ENCODE measurements around the gene LAMA2. TPM values are rescaled to one million over a fixed set of nuclear protein-coding genes. Genes with fewer than 3 reads are reported as not detected.

The LAMA2 gene
- total and polyA plus RNA-seq, 3 donors from 2014 or later: 25.9 to 94.8 (median 56.0) TPM

DNA sequence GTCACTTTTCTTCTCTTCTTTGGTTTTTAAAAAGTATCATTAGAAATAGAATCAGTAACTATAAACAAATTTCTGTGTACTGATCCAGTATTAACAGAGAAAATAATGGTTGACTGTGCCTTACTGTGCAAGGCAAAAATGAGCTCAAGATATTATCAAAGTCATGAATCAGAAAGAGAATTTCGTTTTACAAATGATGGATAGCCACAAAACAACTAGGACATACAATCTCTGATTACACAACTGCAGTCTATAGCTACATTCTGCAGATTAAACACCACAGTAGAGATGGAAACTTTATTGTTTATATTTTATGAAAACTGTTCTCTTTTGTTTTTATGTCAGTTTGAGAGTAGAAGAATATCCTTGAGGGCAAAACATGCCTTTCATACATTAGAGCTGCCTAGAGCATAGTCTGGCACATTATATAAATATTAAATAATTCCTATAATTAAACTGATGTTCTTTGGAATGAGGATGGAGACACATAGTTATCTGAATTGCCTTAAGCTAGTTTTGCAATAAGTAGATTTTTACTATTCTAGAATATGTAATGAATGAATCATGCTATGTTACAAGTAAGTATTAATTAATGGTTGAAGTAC is 333.1 kb downstream of the LAMA2 start:
- Histone ChIP-seq H3K36me3 (ENCODE audit: low read depth, missing control alignments) (no peaks in the 10 kb centered on the region), H3K9me3 (no peaks in the 10 kb centered on the region), H3K27me3 (no peaks in the 10 kb centered on the region), H3K27ac (no peak overlapping the region), H3K4me3 (no peak overlapping the region), H3K4me1 (no peaks in the 10 kb centered on the region)
- TF ChIP-seq CTCF (IDR thresholded peaks at IDR 0.05) (no peak), POLR2A (IDR thresholded peaks at IDR 0.05) (no peak)
- DNase-seq: no peak
- intact Hi-C loops (cut with DNase I; ENCODE audit: low total_unique reads): no loop called here
- 61 to 62% methylated on average over 1 of the region's 1 CpG for WGBS, 2 donors

- no peaks in the 10 kb centered on the region for H3K4me1 ChIP-seq
Measured at GRCh38 chr6:129217701-129218100, 334.8 kb downstream of the LAMA2 start.

GRCh38 chr6:129233458-129234134 is 350.7 kb downstream of the LAMA2 start:
- TF ChIP-seq CTCF (IDR thresholded peaks at IDR 0.05) (no peak), POLR2A (IDR thresholded peaks at IDR 0.05) (no peak)
- H3K4me3 ChIP-seq: no peak overlapping the region
- no peaks in the 10 kb centered on the region for H3K27me3 ChIP-seq
- no peaks in the 10 kb centered on the region for H3K9me3 ChIP-seq
- WGBS, 2 donors: 90 to 92% methylated on average over 9 of the region's 9 CpGs
- intact Hi-C loops (cut with DNase I; ENCODE audit: low total_unique reads): no loop called here
- no peaks in the 10 kb centered on the region for H3K36me3 ChIP-seq (ENCODE audit: low read depth, missing control alignments)
- peaks cover 15% of the 10 kb centered on the region for H3K4me1 ChIP-seq
- no peak for DNase-seq
- no peak overlapping the region for H3K27ac ChIP-seq

More at GRCh38 chr6:129217701-129218100, 334.8 kb downstream of the LAMA2 start:
- no peak overlapping the region for H3K4me3 ChIP-seq
- H3K9me3 ChIP-seq: no peaks in the 10 kb centered on the region
- TF ChIP-seq CTCF (IDR thresholded peaks at IDR 0.05) (no peak), POLR2A (IDR thresholded peaks at IDR 0.05) (no peak)
- H3K27me3 ChIP-seq: no peaks in the 10 kb centered on the region
- H3K36me3 ChIP-seq (ENCODE audit: low read depth, missing control alignments): no peaks in the 10 kb centered on the region
- no peak for DNase-seq
- H3K27ac ChIP-seq: no peak overlapping the region
- intact Hi-C loops (cut with DNase I; ENCODE audit: low total_unique reads): no loop called here

DNA sequence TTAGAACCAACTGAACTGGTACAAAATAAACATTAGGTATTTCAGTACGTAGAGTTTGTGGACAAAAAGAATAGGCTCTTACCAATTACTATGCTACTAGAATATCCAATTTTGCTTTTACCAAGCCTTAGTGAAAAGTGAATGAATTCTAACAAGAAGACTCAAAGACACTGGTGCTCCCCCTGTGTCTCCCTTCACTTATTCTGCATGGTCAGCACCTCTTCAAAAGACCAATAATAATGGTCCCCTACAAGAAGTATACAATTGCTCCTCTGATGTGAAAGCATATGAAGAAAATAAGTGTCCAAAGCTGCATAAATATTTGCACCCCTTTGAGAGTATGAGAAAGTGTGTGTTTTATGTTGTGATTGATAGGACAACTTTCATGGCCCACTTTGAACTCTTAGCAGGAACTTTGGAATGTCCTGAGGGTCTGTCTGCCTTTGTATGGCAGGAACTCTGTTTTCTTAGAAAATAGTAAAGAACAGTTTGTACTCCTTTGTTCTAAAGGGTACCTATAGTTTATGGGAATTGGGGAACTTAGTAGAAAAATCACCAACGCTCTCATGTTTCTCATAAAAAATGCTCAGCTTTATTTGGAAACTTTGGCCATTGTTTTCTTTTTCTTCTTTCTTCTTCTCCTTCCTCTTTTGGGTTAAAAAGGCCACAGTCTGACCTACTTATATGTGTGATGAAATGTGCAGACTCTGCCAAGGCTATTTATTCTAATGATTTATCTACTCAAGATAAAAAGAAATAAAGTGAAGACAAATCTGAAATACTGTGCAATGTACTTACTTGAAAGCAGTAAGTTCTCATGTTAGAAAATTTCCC is 352.4 kb downstream of the LAMA2 start:
- no peak for DNase-seq
- intact Hi-C loops (cut with DNase I; ENCODE audit: low total_unique reads): no loop called here
- Histone ChIP-seq H3K4me1 (peaks cover 15% of the 10 kb centered on the region), H3K4me3 (no peak overlapping the region), H3K36me3 (ENCODE audit: low read depth, missing control alignments) (no peaks in the 10 kb centered on the region), H3K9me3 (no peaks in the 10 kb centered on the region), H3K27ac (peak overlapping the region; percentile 33 to 69), H3K27me3 (no peaks in the 10 kb centered on the region)
- WGBS, 2 donors: 44 to 46% methylated on average over 2 of the region's 2 CpGs
- TF ChIP-seq CTCF (IDR thresholded peaks at IDR 0.05) (no peak), POLR2A (IDR thresholded peaks at IDR 0.05) (no peak)

Data from testis (tissue), 3 donors.